ENCODE measurements around the gene MFAP5. TPM values are rescaled to one million over a fixed set of nuclear protein-coding genes. Genes with fewer than 3 reads are reported as not detected.

Gene MFAP5
- polyA plus RNA-seq, 1 of the 3 experiments (the other 2 are of a cell fraction), result 19.1 TPM

- Histone ChIP-seq H3K27me3 (ENCODE audit: insufficient read depth) (no peaks in the 10 kb centered on the region), H3K27ac (ENCODE audit: low read depth in 2 of 2, low read length in 1 of 2) (no peak overlapping the region), H3K36me3 (replicated peaks in 1 of 2; ENCODE audit: control insufficient read depth in 1 of 2, insufficient read depth in 2 of 2, low read length in 1 of 2) (peaks cover 6 to 13% of the 10 kb centered on the region in 2 experiments), H3K4me2 (peak overlapping the region; percentile 83), H3K9ac (no peak overlapping the region), H4K20me1 (ENCODE audit: insufficient read depth) (peaks cover 19% of the 10 kb centered on the region), H3F3A (replicated peaks; ENCODE audit: insufficient read depth) (peaks cover 12% of the 10 kb centered on the region), H3K79me2 (ENCODE audit: insufficient read depth) (peaks cover 62% of the 10 kb centered on the region), H3K9me3 (no peaks in the 10 kb centered on the region), H3K4me3 (ENCODE audit: low read depth in 2 of 2, low read length in 1 of 2) (peak overlapping the region in 1 of 2 experiments; percentile 0; a peak in 1 of 4 replicates), H3K4me1 (ENCODE audit: control insufficient read depth in 1 of 2, insufficient read depth in 2 of 2, low read depth in 1 of 2, low read length in 1 of 2) (peaks cover 9 to 13% of the 10 kb centered on the region in 2 experiments; a peak in 3 of 4 replicates), H2AFZ (ENCODE audit: low read depth) (no peak overlapping the region), H3K9me2 (no peaks in the 10 kb centered on the region)
- DNase-seq, result no peak
- ChIA-PET CTCF (no interaction called here), POLR2A (no interaction called here)
- WGBS (ENCODE audit: low lambda C conversion rate), result 91% methylated on average over 4 of the region's 4 CpGs
- TF ChIP-seq USF1 (IDR thresholded peaks at IDR 0.05; ENCODE audit: borderline replicate concordance, low read depth) (no peak), CHD2 (IDR thresholded peaks at IDR 0.05; ENCODE audit: low read length, partially characterized antibody) (no peak), RCOR1 (IDR thresholded peaks at IDR 0.05; ENCODE audit: low read length) (no peak), ZBTB33 (IDR thresholded peaks at IDR 0.05; ENCODE audit: borderline replicate concordance, low read depth) (no peak), POLR2AphosphoS5 (IDR thresholded peaks at IDR 0.05; ENCODE audit: low read depth, low read length) (no peak), FOXM1 (IDR thresholded peaks at IDR 0.05; ENCODE audit: low read depth) (no peak), PBX3 (IDR thresholded peaks at IDR 0.05) (no peak), MAX (IDR thresholded peaks at IDR 0.05; ENCODE audit: low read depth) (no peak), RFX5 (IDR thresholded peaks at IDR 0.05; ENCODE audit: low read length) (no peak), NFIC (IDR thresholded peaks at IDR 0.05; ENCODE audit: borderline replicate concordance) (no peak), USF2 (IDR thresholded peaks at IDR 0.05; ENCODE audit: borderline replicate concordance, low read depth, low read length) (no peak), GATA2 (CRISPR knock-in tag; IDR thresholded peaks at IDR 0.05) (no peak), MXI1 (IDR thresholded peaks at IDR 0.05; ENCODE audit: low read depth, low read length) (no peak), YY1 (IDR thresholded peaks at IDR 0.05; ENCODE audit: low read depth) (no peak), FOXJ3 (CRISPR knock-in tag; IDR thresholded peaks at IDR 0.05) (no peak), SIN3A (IDR thresholded peaks at IDR 0.05; ENCODE audit: borderline replicate concordance, low read depth, low read length) (no peak), SMC3 (IDR thresholded peaks at IDR 0.05; ENCODE audit: low read depth, low read length) (no peak), JUND (IDR thresholded peaks at IDR 0.05) (no peak), RXRA (IDR thresholded peaks at IDR 0.05; ENCODE audit: borderline replicate concordance, low read depth) (no peak)
Measured at GRCh38 chr12:8699714-8700113, 37.1 kb upstream of the MFAP5 start.
